GM19351 (cell line): ENCODE data around the gene HSPA12A.
A peak's percentile ranks its signal among the peaks of the same experiment; 100 is the strongest.
"Not testable (repeated sequence)": the region's sequence is repeated elsewhere in the genome, so short reads cannot be mapped to it uniquely, and the experiment has no call there.

Source experiments
- ATAC-seq: cut with Tn5 transposase; IDR thresholded peaks from one replicate; pipeline ENCODE4 v1.9.1; 2021; ENCODE audit warnings: mild to moderate bottlenecking, moderate library complexity; ENCODE audit not compliant: unreplicated experiment

Gene HSPA12A

GRCh38 chr10:116719804-116720203 is 22.6 kb downstream of the HSPA12A start:
- ATAC-seq = no peak

GRCh38 chr10:116718058-116718457 is 24.3 kb downstream of the HSPA12A start:
- ATAC-seq = no peak

- no peak for ATAC-seq
Observed at GRCh38 chr10:116716381-116716780, 26.0 kb downstream of the HSPA12A start.

- ATAC-seq = no peak
Observed at GRCh38 chr10:116715839-116716377, 26.5 kb downstream of the HSPA12A start.

- ATAC-seq = no peak
Observed at GRCh38 chr10:116715341-116715740, 27.0 kb downstream of the HSPA12A start.

GRCh38 chr10:116713846-116714245 is 28.5 kb downstream of the HSPA12A start:
- no peak for ATAC-seq

GRCh38 chr10:116712989-116713543 is 29.3 kb downstream of the HSPA12A start:
- ATAC-seq = no peak

- ATAC-seq = no peak
Observed at GRCh38 chr10:116712519-116712918, 29.8 kb downstream of the HSPA12A start.

GRCh38 chr10:116711803-116712202 is 30.6 kb downstream of the HSPA12A start:
- not testable (repeated sequence) for ATAC-seq

GRCh38 chr10:116710076-116710475 is 32.3 kb downstream of the HSPA12A start:
- no peak for ATAC-seq

GRCh38 chr10:116708877-116709276 is 33.5 kb downstream of the HSPA12A start:
- ATAC-seq = no peak

- no peak for ATAC-seq
Observed at GRCh38 chr10:116708391-116708821, 34.0 kb downstream of the HSPA12A start.

GRCh38 chr10:116707981-116708380 is 34.4 kb downstream of the HSPA12A start:
- no peak for ATAC-seq

- ATAC-seq = no peak
Observed at GRCh38 chr10:116706281-116706680, 36.1 kb downstream of the HSPA12A start.

GRCh38 chr10:116705498-116705897 is 36.9 kb downstream of the HSPA12A start:
- no peak for ATAC-seq

- ATAC-seq = no peak
Observed at GRCh38 chr10:116704926-116705325, 37.4 kb downstream of the HSPA12A start.

- ATAC-seq = no peak
Observed at GRCh38 chr10:116702165-116702564, 40.2 kb downstream of the HSPA12A start.

GRCh38 chr10:116699471-116700150 is 42.8 kb downstream of the HSPA12A start:
- ATAC-seq = no peak

- ATAC-seq = no peak
Observed at GRCh38 chr10:116699049-116699448, 43.3 kb downstream of the HSPA12A start.

GRCh38 chr10:116698364-116698763 is 44.0 kb downstream of the HSPA12A start:
- ATAC-seq = no peak

GRCh38 chr10:116697816-116698215 is 44.5 kb downstream of the HSPA12A start:
- ATAC-seq = no peak

GRCh38 chr10:116696919-116697318 is 45.4 kb downstream of the HSPA12A start:
- peak; percentile 81 for ATAC-seq

- ATAC-seq = no peak
Observed at GRCh38 chr10:116694927-116695268, 47.5 kb downstream of the HSPA12A start.
